Activated CD4-positive, alpha-beta T cell treated with anti-CD3 and anti-CD28 coated beads, Interleukin-2, amount 10 ng/mL, durations not matched to agents 24 days and 14 days (primary cell): ENCODE measurements around the gene HOXB6. TPM values are rescaled to one million over a fixed set of nuclear protein-coding genes. Genes with fewer than 3 reads are reported as not detected.

Experiments
- DNase-seq: peaks from one replicate; pipeline ENCODE4 v3.0.0; 2022
- H3K27ac Mint-ChIP-seq: one replicate; pipeline ENCODE4 v1.8.0; 2022; ENCODE audit warnings: mild to moderate bottlenecking, mixed read lengths
- H3K27me3 Mint-ChIP-seq: one replicate; pipeline ENCODE4 v1.8.0; 2022; ENCODE audit warnings: mixed read lengths
- H3K36me3 Mint-ChIP-seq: one replicate; pipeline ENCODE4 v1.8.0; 2022; ENCODE audit warnings: low read depth, mild to moderate bottlenecking, mixed read lengths
- H3K4me1 Mint-ChIP-seq: one replicate; pipeline ENCODE4 v1.8.0; 2021; ENCODE audit warnings: mixed read lengths
- H3K4me3 Mint-ChIP-seq: one replicate; pipeline ENCODE4 v1.8.0; 2022; ENCODE audit warnings: mild to moderate bottlenecking, moderate library complexity, mixed read lengths
- H3K9me3 Mint-ChIP-seq: one replicate; pipeline ENCODE4 v1.8.0; 2021; ENCODE audit warnings: mixed read lengths
- intact Hi-C: fragments of 100-400 bp; cut with micrococcal nuclease; formaldehyde crosslinking; loops from one replicate; pipeline ENCODE4 v1.15.1; 2023
- total RNA-seq: library from RNA; stranded (reverse); gene quantifications from 2 replicates; pipeline ENCODE4 v1.2.3, GENCODE V29; 2022

Gene HOXB6
- 0.33 and 0.36 TPM in 2 replicates for total RNA-seq

DNA sequence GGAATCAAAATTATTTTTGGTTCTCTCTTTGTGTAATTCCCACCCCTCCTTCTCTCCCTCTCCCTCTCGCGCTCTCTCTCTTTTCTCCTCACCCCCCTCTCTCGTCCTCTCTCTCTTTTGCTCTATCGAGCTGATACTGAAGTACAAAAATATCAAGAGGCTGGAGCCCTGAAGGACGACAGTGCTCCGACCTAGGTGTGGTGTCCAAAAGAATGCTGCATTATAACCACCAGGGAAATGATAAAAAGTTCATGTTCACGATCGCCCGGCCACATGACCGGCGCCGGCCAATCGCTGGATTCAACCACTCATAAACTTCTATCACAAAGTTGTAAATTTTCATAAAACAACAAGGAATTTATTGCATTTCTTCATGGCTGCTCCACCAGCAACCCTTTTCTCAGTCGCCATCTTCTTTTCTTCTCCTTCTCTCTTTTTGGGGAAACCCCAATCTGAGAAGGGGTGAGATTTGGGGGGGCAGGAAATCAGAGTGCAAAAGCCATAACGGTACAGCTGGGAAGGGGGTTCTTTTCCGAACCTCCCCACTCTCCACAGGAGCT is at the start of gene HOXB6:
TSS of gene HOXB6 (minus strand) at position 217 of the 560 bp plus-strand sequence. CDS start 6,836 bp downstream, outside the sequence.
- H3K36me3 Mint-ChIP-seq, result no peaks in the 10 kb centered on the region
- H3K9me3 Mint-ChIP-seq, result no peaks in the 10 kb centered on the region
- DNase-seq, result no peak
- intact Hi-C loops, result no loop called here
- peaks cover 87% of the 10 kb centered on the region for H3K27me3 Mint-ChIP-seq
- no peak within 1 kb of the TSS for H3K27ac Mint-ChIP-seq
- peaks cover 19% of the 10 kb centered on the region for H3K4me1 Mint-ChIP-seq
- peak within 1 kb of the TSS; percentile 21 for H3K4me3 Mint-ChIP-seq

GRCh38 chr17:48649741-48650140 is 45.0 kb upstream of the HOXB6 start:
- DNase-seq, result no peak
- Mint-ChIP-seq H3K4me3 (no peak overlapping the region), H3K36me3 (no peaks in the 10 kb centered on the region), H3K27me3 (peaks cover 61% of the 10 kb centered on the region), H3K9me3 (no peaks in the 10 kb centered on the region), H3K4me1 (peaks cover 21% of the 10 kb centered on the region), H3K27ac (no peak overlapping the region)
- intact Hi-C loops, result no loop called here

DNA sequence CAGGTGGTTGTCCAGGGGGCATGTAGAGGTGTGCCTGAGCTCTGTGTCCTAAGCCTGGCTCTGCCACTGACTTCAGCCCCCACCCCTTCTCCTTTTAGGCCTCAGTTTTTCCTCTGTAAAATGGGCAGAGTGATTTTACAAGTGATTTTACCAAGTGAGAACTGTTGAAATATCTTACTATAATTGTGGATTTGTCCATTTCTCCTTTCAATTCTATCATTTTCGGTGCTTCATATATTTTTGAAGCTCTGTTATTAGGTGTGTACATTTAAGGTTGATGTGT is 43.1 kb upstream of the HOXB6 start:
- DNase-seq, result no peak
- H3K27ac Mint-ChIP-seq, result no peak overlapping the region
- no peaks in the 10 kb centered on the region for H3K36me3 Mint-ChIP-seq
- H3K4me3 Mint-ChIP-seq, result peak overlapping the region; percentile 56
- H3K4me1 Mint-ChIP-seq, result peaks cover 21% of the 10 kb centered on the region
- peaks cover 73% of the 10 kb centered on the region for H3K27me3 Mint-ChIP-seq
- no peaks in the 10 kb centered on the region for H3K9me3 Mint-ChIP-seq
- intact Hi-C loops, result no loop called here

GRCh38 chr17:48647103-48647962 is 42.5 kb upstream of the HOXB6 start:
- H3K4me1 Mint-ChIP-seq, result peaks cover 19% of the 10 kb centered on the region
- H3K9me3 Mint-ChIP-seq, result no peaks in the 10 kb centered on the region
- no peak for DNase-seq
- H3K27me3 Mint-ChIP-seq, result peaks cover 75% of the 10 kb centered on the region
- peak overlapping the region; percentile 56 for H3K4me3 Mint-ChIP-seq
- no peaks in the 10 kb centered on the region for H3K36me3 Mint-ChIP-seq
- no peak overlapping the region for H3K27ac Mint-ChIP-seq
- intact Hi-C loops, result no loop called here

DNA sequence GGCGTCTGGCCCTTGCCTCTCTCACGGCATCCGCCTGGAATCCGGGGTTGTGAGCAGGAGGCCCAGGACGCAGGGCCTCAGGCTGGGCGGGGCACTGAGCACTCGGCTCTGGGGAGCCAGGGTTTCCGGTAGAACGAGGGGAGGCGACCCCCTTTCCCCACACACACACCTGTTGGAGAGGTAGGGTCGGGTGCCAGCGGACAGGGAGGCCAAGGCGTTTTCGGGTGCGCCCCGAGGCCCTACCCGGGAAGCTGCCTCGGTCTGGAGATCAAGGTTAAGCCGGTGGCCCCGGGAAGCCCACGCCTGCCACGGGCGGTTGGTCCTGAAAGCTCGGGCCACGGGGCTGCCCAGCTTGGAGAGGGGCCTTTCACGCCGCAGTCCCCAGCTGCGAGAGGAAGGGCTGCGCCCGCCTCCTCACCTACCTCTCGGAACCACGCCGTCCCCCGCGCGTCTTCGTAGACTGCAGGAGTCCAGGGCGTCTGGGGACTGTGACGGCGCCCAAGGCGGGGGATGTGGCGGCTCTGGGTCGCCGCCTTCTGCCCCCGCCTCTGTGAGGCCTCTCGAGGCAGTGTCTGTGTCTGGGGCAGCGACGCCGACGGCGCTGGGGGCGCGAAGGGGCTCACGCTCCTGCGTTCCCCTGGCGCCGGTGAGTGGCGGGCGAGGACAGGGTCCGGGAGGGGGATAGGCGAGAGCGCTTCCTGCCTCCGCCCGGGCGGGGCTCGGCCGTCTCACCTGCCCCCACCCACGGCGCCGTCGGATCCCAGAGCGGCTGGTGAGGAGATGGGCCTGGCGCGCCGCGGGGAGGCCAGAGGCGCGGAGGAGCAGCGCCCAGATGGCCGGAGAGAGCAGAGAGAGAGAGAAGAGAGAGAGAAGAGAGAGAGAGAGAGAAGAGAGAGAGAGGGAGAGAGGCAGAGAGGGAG is 41.7 kb upstream of the HOXB6 start:
- Mint-ChIP-seq H3K9me3 (no peaks in the 10 kb centered on the region), H3K4me1 (peaks cover 19% of the 10 kb centered on the region), H3K36me3 (peaks cover 2% of the 10 kb centered on the region), H3K4me3 (peak overlapping the region; percentile 56), H3K27me3 (peaks cover 80% of the 10 kb centered on the region), H3K27ac (no peak overlapping the region)
- peak; percentile 69 for DNase-seq
- intact Hi-C loops, result no loop called here

GRCh38 chr17:48645639-48646182 is 40.9 kb upstream of the HOXB6 start:
- intact Hi-C loops, result no loop called here
- no peak overlapping the region for H3K27ac Mint-ChIP-seq
- DNase-seq, result no peak
- peaks cover 21% of the 10 kb centered on the region for H3K4me1 Mint-ChIP-seq
- peaks cover 86% of the 10 kb centered on the region for H3K27me3 Mint-ChIP-seq
- peaks cover 2% of the 10 kb centered on the region for H3K36me3 Mint-ChIP-seq
- peak overlapping the region; percentile 56 for H3K4me3 Mint-ChIP-seq
- H3K9me3 Mint-ChIP-seq, result no peaks in the 10 kb centered on the region

DNA sequence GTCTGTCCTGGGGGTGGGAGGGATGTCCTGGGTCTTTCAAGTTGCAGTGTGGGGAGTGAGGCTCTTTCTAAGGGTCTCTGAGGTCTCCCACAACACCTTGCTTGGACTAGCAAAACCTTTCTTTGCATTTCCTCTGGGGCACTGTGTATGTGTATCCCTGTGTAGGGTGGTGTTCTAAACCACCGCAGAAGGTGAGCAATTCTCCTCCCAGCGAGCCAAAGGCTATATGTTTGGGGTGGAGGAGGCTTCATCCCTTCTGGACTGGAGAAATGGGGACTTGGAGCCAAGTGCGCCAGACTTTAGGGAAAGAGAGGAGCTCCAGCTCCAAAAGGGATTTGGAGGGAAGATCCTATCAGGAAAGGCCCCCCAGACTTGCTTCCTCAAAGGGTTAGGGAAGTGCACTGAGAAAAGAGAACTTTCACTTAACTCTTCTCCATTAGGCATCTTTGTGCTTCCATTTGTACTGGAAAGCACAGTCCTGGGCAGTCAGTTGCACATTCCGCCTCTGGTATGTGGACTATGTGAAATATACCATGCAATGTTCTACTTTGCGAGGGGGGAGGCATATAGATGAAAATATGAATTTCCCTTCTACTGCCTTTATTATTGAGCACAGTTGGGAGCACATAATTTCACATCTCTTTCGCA is 40.2 kb upstream of the HOXB6 start:
- Mint-ChIP-seq H3K4me3 (no peak overlapping the region), H3K27me3 (peaks cover 87% of the 10 kb centered on the region), H3K27ac (no peak overlapping the region), H3K36me3 (peaks cover 2% of the 10 kb centered on the region), H3K4me1 (peaks cover 21% of the 10 kb centered on the region), H3K9me3 (no peaks in the 10 kb centered on the region)
- intact Hi-C loops, result loop anchor here (5.0 kb wide), 1 partner anchor 77 kb away; the partner anchor contains the start of genes PRAC1 and PRAC2
- DNase-seq, result no peak

DNA sequence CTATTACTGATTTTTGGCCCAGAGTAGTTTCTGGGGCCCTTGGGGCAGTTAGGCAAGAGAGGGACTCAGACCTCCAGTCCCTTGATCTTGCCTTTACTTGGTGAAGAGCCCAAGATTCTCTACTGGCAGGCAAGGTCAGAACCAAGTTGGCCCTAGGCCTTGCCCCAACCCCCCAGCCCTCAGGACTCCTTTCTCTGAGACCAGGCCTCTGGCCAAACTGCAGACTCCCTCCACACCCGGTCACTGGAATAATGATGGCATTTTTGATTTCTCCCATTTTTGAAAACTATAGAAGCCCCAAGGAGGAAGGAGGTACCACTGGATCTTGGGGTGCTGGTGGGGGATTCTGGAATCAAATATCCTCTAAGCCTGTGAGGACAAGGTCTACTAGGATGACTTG is 39.4 kb upstream of the HOXB6 start:
- Mint-ChIP-seq H3K27ac (no peak overlapping the region), H3K9me3 (no peaks in the 10 kb centered on the region), H3K27me3 (peaks cover 88% of the 10 kb centered on the region), H3K4me1 (peaks cover 21% of the 10 kb centered on the region), H3K36me3 (peaks cover 2% of the 10 kb centered on the region), H3K4me3 (no peak overlapping the region)
- intact Hi-C loops, result loop anchor here (5.0 kb wide), 1 partner anchor 78 kb away; the partner anchor contains the start of genes PRAC1 and PRAC2
- DNase-seq, result no peak

DNA sequence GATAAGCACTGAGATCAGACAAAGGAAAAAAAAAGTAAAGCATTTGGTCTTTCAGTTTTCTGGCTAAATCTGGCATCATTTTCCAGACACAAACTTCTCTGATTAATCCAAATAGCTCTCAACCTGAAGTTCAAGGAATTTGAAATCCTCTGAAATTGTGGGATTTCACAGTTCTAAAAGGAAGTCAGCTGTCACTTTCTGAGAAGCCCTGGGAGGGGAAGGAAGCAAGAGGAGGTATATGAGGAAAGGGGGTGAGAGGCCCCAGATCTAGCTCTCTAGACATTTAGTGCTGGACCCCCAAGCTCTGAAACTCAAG is 38.9 kb upstream of the HOXB6 start:
- peaks cover 92% of the 10 kb centered on the region for H3K27me3 Mint-ChIP-seq
- intact Hi-C loops, result loop anchor here (5.0 kb wide), 1 partner anchor 79 kb away; the partner anchor contains the start of genes PRAC1 and PRAC2
- H3K4me3 Mint-ChIP-seq, result no peak overlapping the region
- peaks cover 21% of the 10 kb centered on the region for H3K4me1 Mint-ChIP-seq
- no peak for DNase-seq
- no peaks in the 10 kb centered on the region for H3K9me3 Mint-ChIP-seq
- H3K36me3 Mint-ChIP-seq, result peaks cover 2% of the 10 kb centered on the region
- H3K27ac Mint-ChIP-seq, result no peak overlapping the region

GRCh38 chr17:48642843-48643696 is 38.3 kb upstream of the HOXB6 start:
- Mint-ChIP-seq H3K4me1 (peaks cover 21% of the 10 kb centered on the region), H3K36me3 (peaks cover 2% of the 10 kb centered on the region), H3K9me3 (no peaks in the 10 kb centered on the region), H3K27ac (no peak overlapping the region), H3K27me3 (peaks cover 92% of the 10 kb centered on the region), H3K4me3 (no peak overlapping the region)
- intact Hi-C loops, result loop anchor here (5.0 kb wide), 1 partner anchor 79 kb away; the partner anchor contains the start of genes PRAC1 and PRAC2
- no peak for DNase-seq

- Mint-ChIP-seq H3K4me1 (peaks cover 16% of the 10 kb centered on the region), H3K4me3 (no peak overlapping the region), H3K36me3 (peaks cover 2% of the 10 kb centered on the region), H3K27me3 (peaks cover 94% of the 10 kb centered on the region), H3K27ac (no peak overlapping the region), H3K9me3 (no peaks in the 10 kb centered on the region)
- intact Hi-C loops, result loop anchor here (5.0 kb wide), 1 partner anchor 80 kb away; the partner anchor contains the start of genes PRAC1 and PRAC2
- peak; percentile 57 for DNase-seq
Measured at GRCh38 chr17:48642059-48642842, 37.5 kb upstream of the HOXB6 start.

DNA sequence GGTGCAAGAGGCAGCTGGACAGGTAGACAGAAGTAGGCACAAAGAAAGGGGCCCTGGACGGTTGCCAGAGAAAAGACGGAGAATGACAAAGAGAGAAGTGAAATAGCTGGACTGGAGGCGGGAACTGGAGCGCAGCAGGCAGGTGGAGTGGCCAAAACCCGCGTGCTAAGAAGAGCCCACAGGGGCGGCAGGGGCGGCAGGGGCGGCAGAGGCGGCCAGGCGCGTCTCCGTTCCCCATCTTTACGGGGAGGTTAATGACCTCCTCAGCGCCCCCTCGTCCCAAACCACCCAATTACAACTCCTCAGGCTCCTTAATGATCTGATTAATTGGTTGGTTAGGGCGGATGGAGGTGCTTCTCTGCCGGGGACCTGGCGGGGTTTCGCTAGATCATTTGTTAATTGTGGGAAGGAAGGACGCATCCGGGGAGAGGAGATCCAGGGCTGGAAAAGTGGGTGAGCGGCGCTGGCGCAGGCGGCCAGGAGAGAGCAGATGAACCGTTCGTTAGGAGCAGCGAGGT is 36.8 kb upstream of the HOXB6 start:
- intact Hi-C loops, result loop anchor here (2.0 to 5.0 kb wide), 2 partner anchors 25 to 81 kb away; partner anchors contain the start of genes PRAC1 and PRAC2
- Mint-ChIP-seq H3K27me3 (peaks cover 96% of the 10 kb centered on the region), H3K27ac (peak overlapping the region; percentile 62), H3K9me3 (no peaks in the 10 kb centered on the region), H3K36me3 (peaks cover 2% of the 10 kb centered on the region), H3K4me1 (peaks cover 12% of the 10 kb centered on the region), H3K4me3 (no peak overlapping the region)
- DNase-seq, result no peak
